Fibroblast of pulmonary artery (primary cell): ENCODE results near the gene UNC5B.

Experiments
- DNase-seq: peaks from one replicate; pipeline ENCODE4 v3.0.0-alpha.2; 2010; ENCODE audit warnings: low read depth
- H3K4me3 ChIP-seq: replicated peaks from 2 replicates; pipeline ENCODE4 v1.5.1; 2011; ENCODE audit warnings: low read depth, mild to moderate bottlenecking, control low read depth, low read length, moderate library complexity
- TF ChIP-seq, protein P1 (sequence below): IDR thresholded peaks from 2 replicates; pipeline ENCODE4 v1.5.1; 2011; ENCODE audit warnings: mild to moderate bottlenecking, control low read depth, low read length, inconsistent platforms; ENCODE audit errors: missing control alignments

UNC5B gene

DNA sequence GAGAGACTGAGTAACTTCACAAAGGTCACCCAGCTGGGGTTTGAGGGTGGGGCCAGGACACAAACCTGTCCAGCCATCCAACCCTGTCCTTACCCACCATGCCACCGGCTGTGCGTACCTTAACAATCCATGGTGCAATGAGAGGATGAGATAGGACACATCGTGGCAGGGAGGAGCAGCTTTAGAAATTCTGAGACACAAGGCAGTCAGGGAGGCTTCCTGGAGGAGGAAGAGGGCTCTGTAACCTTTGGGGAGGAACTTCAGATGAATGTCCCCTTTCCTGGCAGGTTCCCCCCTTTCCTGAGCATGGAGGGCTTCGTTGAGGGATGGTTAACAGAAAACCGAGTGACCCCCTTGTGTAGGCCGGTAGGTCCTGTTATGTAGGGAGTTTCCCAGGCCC is 71.0 kb downstream of the UNC5B start:
- no peak overlapping the region for H3K4me3 ChIP-seq
- TF ChIP-seq, protein P1, sequence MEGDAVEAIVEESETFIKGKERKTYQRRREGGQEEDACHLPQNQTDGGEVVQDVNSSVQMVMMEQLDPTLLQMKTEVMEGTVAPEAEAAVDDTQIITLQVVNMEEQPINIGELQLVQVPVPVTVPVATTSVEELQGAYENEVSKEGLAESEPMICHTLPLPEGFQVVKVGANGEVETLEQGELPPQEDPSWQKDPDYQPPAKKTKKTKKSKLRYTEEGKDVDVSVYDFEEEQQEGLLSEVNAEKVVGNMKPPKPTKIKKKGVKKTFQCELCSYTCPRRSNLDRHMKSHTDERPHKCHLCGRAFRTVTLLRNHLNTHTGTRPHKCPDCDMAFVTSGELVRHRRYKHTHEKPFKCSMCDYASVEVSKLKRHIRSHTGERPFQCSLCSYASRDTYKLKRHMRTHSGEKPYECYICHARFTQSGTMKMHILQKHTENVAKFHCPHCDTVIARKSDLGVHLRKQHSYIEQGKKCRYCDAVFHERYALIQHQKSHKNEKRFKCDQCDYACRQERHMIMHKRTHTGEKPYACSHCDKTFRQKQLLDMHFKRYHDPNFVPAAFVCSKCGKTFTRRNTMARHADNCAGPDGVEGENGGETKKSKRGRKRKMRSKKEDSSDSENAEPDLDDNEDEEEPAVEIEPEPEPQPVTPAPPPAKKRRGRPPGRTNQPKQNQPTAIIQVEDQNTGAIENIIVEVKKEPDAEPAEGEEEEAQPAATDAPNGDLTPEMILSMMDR = no peak
- no peak for DNase-seq

DNA sequence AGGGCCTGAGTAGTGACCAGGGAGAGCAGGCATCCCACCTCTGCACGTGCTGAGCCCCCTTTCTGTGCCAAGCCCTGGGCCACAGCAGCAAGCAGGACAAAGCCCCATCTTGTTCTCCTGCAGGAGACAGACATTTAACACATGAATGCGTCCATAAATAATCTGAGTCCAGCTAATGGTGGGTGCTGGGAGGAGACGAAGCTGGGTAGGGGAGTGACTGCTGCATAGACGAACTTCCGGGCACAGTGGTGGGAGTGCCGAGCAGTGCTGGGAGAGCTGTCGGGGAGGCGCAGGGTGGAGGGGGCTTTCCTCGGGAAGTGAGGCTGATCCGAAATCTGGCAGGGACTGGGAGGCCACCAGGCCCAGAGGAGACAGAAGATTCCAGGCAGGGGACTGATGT is 71.5 kb downstream of the UNC5B start:
- H3K4me3 ChIP-seq = no peak overlapping the region
- TF ChIP-seq, protein P1 = no peak
- no peak for DNase-seq

GRCh38 chr10:71284544-71285179 is 72.3 kb downstream of the UNC5B start:
- H3K4me3 ChIP-seq = no peak overlapping the region
- TF ChIP-seq, protein P1 = no peak
- DNase-seq = no peak

- TF ChIP-seq, protein P1 = peak; percentile 66
- DNase-seq = peak; percentile 47
- H3K4me3 ChIP-seq = no peak overlapping the region
These were observed 72.8 kb downstream of the UNC5B start for GRCh38 chr10:71285180-71285545.

GRCh38 chr10:71285986-71286385 is 73.6 kb downstream of the UNC5B start:
- DNase-seq = no peak
- H3K4me3 ChIP-seq = no peak overlapping the region
- TF ChIP-seq, protein P1 = no peak

GRCh38 chr10:71286521-71287294 is 74.3 kb downstream of the UNC5B start:
- TF ChIP-seq, protein P1 = no peak
- no peak overlapping the region for H3K4me3 ChIP-seq
- DNase-seq = no peak
